ENCODE measurements around the gene HUNK. TPM values are rescaled to one million over a fixed set of nuclear protein-coding genes. Genes with fewer than 3 reads are reported as not detected.

Gene HUNK
- total and polyA plus RNA-seq, 2 of the 8 experiments (the other 6 are each of a cell fraction or from before 2014, with no cell fraction given) = 1.9 to 10.2 TPM

DNA sequence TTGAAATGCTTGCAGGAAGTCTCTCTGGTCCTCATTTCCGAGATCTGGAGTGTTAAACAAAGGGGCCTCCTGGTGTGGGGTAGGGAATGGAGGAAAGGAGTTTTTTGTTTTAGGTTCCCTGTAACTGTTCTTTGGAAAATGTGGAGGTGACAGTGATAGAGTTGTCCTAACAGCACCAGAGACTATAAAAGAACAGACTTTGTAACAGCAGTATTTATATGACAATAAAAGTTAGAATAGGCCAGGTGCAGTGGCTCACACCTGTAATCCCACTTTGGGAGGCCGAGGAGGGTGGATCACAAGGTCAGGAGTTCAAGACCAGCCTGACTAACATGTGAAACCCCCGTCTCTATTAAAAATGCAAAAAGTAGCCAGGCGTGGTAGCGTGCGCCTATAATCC lies 68.9 kb downstream of the HUNK start:
- Histone ChIP-seq H3K27me3 (replicated peaks in 1 of 4; ENCODE audit: control insufficient read depth in 3 of 4, extremely low read depth in 1 of 4, insufficient read depth in 3 of 4, low read length in 3 of 4) (peaks cover 0 to 1% (median 0%) of the 10 kb centered on the region in 4 experiments; a peak in 1 of 7 replicates), H3K36me3 (ENCODE audit: control insufficient read depth in 2 of 4, insufficient read depth in 4 of 4, low read length in 3 of 4) (0 out of 8 replicates have a peak, but pooled peaks cover 0 to 2% (median 0%) of the 10 kb centered on the region in 4 experiments), H3K4me1 (replicated peaks in 1 of 4; ENCODE audit: control insufficient read depth in 3 of 4, insufficient read depth in 4 of 4, low read length in 3 of 4) (peaks cover 0 to 3% (median 1%) of the 10 kb centered on the region in 4 experiments; a peak in 3 of 7 replicates), H2BK12ac (ENCODE audit: low read depth, low read length) (no peak overlapping the region), H4K91ac (replicated peaks; ENCODE audit: insufficient read length, low read length) (no peak overlapping the region), H2BK15ac (ENCODE audit: low read length) (no peak overlapping the region), H3K23ac (ENCODE audit: insufficient read length) (no peak overlapping the region), H3K4me3 (ENCODE audit: extremely low read depth in 1 of 4, insufficient read depth in 2 of 4, low read depth in 3 of 4, low read length in 4 of 4) (no peak overlapping the region), H3K9me3 (ENCODE audit: insufficient read depth in 2 of 2, low read depth in 1 of 2, low read length in 1 of 2) (no peaks in the 10 kb centered on the region), H3K4ac (replicated peaks; ENCODE audit: insufficient read length, low read depth, low read length) (no peak overlapping the region), H3K4me2 (ENCODE audit: insufficient read depth in 1 of 2, low read depth in 2 of 2, low read length in 2 of 2) (no peak overlapping the region), H4K5ac (ENCODE audit: insufficient read length, low read depth, low read length) (no peak overlapping the region), H2BK20ac (ENCODE audit: low read length) (no peak overlapping the region), H4K8ac (ENCODE audit: extremely low read depth, insufficient read depth, low read length) (no peak overlapping the region), H2AFZ (ENCODE audit: low read length) (no peak overlapping the region), H3K9ac (replicated peaks in 1 of 4; ENCODE audit: extremely low read depth in 1 of 4, low read depth in 3 of 4, low read length in 3 of 4) (no peak overlapping the region), H3K56ac (replicated peaks; ENCODE audit: insufficient read length, low read depth, low read length) (no peak overlapping the region), H3K27ac (ENCODE audit: low read depth, low read length) (no peak overlapping the region), H4K20me1 (replicated peaks in 1 of 2; ENCODE audit: control insufficient read depth in 1 of 2, insufficient read depth in 2 of 2, low read length in 2 of 2) (no peaks in the 10 kb centered on the region), H2BK5ac (ENCODE audit: low read depth, low read length) (no peak overlapping the region), H3K14ac (ENCODE audit: insufficient read length) (no peak overlapping the region), H2AK5ac (ENCODE audit: low read depth, low read length) (no peak overlapping the region), H2BK120ac (replicated peaks; ENCODE audit: low read depth, low read length) (no peak overlapping the region), H3K23me2 (ENCODE audit: low read depth, low read length) (no peaks in the 10 kb centered on the region), H3K18ac (ENCODE audit: extremely low read depth, low read length) (no peak overlapping the region), H3K79me1 (ENCODE audit: low read depth, low read length) (no peaks in the 10 kb centered on the region), H3K79me2 (ENCODE audit: control insufficient read depth in 1 of 2, insufficient read depth in 2 of 2, low read length in 2 of 2) (no peaks in the 10 kb centered on the region)
- DNase-seq (ENCODE audit: low read depth in 1 of 2, low spot score in 2 of 2) (no peak), FAIRE-seq (no peak)
- CTCF ChIA-PET (ENCODE audit: partially characterized antibody) = interaction anchor here (1.5 to 1.6 kb wide), 2 partner anchors 8 to 75 kb away, joined by 3 to 9 read pairs; no protein-coding TSS in a partner anchor
- TF ChIP-seq MAFK (IDR thresholded peaks at IDR 0.05; ENCODE audit: low read depth, low read length) (no peak), CTCF (IDR thresholded peaks at IDR 0.05; ENCODE audit: control extremely low read depth in 1 of 3, insufficient read depth in 1 of 3, low read depth in 1 of 3, low read length in 3 of 3) (no peak), TEAD4 (IDR thresholded peaks at IDR 0.05; ENCODE audit: low read depth, low read length) (no peak), SP1 (IDR thresholded peaks at IDR 0.05; ENCODE audit: low read depth, low read length) (no peak), SP4 (IDR thresholded peaks at IDR 0.05; ENCODE audit: low read length) (no peak), EZH2 (IDR thresholded peaks at IDR 0.05; ENCODE audit: low read depth, low read length, severe bottlenecking) (no peak), TCF12 (IDR thresholded peaks at IDR 0.05; ENCODE audit: low read depth, low read length) (no peak), CEBPB (IDR thresholded peaks at IDR 0.05; ENCODE audit: low read depth, low read length) (no peak), KDM4A (IDR thresholded peaks at IDR 0.05; ENCODE audit: low read depth, low read length, severe bottlenecking) (no peak), GTF2F1 (IDR thresholded peaks at IDR 0.05; ENCODE audit: borderline replicate concordance, low read depth, low read length) (no peak)
- POLR2A ChIA-PET (ENCODE audit: partially characterized antibody) = no interaction called here
- 93% methylated on average over 6 of the region's 6 CpGs; no CpG with 5 or more reads in 1 of the 2 experiments for WGBS, 2 experiments (ENCODE audit: extremely low coverage in 1 of 2, insufficient coverage in 1 of 2, insufficient read length in 1 of 2, insufficient replicate concordance in 2 of 2, low coverage in 1 of 2, low lambda C conversion rate in 2 of 2, missing lambda C conversion rate in 1 of 2)
